Endothelial cell of umbilical vein (primary cell): ENCODE results near the gene CMTM4.

Experiments
- EZH2 ChIP-seq: IDR thresholded peaks from 2 replicates; pipeline ENCODE4 v1.6.1; 2012; ENCODE audit warnings: borderline replicate concordance, low read depth, mild to moderate bottlenecking, moderate library complexity, low read length, inconsistent platforms; ENCODE audit not compliant: severe bottlenecking
- FOS ChIP-seq: IDR thresholded peaks from 2 replicates; pipeline ENCODE4 v1.6.1; 2011; ENCODE audit warnings: mild to moderate bottlenecking, low read length, moderate library complexity, borderline replicate concordance; ENCODE audit not compliant: insufficient read depth
- JUN ChIP-seq: IDR thresholded peaks from 2 replicates; pipeline ENCODE4 v1.6.1; 2011; ENCODE audit warnings: borderline replicate concordance, low read depth; ENCODE audit not compliant: insufficient read length, insufficient read depth
- MYC ChIP-seq: IDR thresholded peaks from one replicate; pipeline ENCODE4 v1.6.1; 2011; ENCODE audit warnings: mild to moderate bottlenecking, low read depth, low read length
- POLR2A ChIP-seq: IDR thresholded peaks from 2 replicates; pipeline ENCODE4 v1.6.1; 2012; ENCODE audit warnings: low read depth, mild to moderate bottlenecking, control low read depth, low read length
- POLR2AphosphoS5 ChIP-seq: IDR thresholded peaks from 2 replicates; pipeline ENCODE4 v1.6.1; 2012; ENCODE audit warnings: low read depth, mild to moderate bottlenecking, control low read depth, low read length, moderate library complexity; ENCODE audit not compliant: insufficient read depth
- TF ChIP-seq, protein P1 (sequence below), 2 donors: IDR thresholded peaks; 1 replicate in 1 of 2; 2 replicates in 1 of 2; pipeline ENCODE4 v1.5.1; 2011; ENCODE audit warnings: low read length in 2 of 2, mild to moderate bottlenecking in 2 of 2, moderate library complexity in 2 of 2, control low read depth in 1 of 2, inconsistent platforms in 1 of 2, low read depth in 1 of 2; ENCODE audit not compliant: insufficient read depth in 1 of 2; ENCODE audit errors: extremely low read depth in 1 of 2
- TF ChIP-seq, protein P2 (sequence below): IDR thresholded peaks from 2 replicates; pipeline ENCODE4 v1.6.1; 2011; ENCODE audit not compliant: insufficient read depth, insufficient read length

- TF ChIP-seq FOS (no peak), POLR2AphosphoS5 (no peak), JUN (no peak), POLR2A (no peak), EZH2 (no peak), MYC (no peak)
- TF ChIP-seq, protein P1, sequence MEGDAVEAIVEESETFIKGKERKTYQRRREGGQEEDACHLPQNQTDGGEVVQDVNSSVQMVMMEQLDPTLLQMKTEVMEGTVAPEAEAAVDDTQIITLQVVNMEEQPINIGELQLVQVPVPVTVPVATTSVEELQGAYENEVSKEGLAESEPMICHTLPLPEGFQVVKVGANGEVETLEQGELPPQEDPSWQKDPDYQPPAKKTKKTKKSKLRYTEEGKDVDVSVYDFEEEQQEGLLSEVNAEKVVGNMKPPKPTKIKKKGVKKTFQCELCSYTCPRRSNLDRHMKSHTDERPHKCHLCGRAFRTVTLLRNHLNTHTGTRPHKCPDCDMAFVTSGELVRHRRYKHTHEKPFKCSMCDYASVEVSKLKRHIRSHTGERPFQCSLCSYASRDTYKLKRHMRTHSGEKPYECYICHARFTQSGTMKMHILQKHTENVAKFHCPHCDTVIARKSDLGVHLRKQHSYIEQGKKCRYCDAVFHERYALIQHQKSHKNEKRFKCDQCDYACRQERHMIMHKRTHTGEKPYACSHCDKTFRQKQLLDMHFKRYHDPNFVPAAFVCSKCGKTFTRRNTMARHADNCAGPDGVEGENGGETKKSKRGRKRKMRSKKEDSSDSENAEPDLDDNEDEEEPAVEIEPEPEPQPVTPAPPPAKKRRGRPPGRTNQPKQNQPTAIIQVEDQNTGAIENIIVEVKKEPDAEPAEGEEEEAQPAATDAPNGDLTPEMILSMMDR (IDR thresholded peaks at IDR 0.05; ENCODE audit: extremely low read depth in 1 of 2, insufficient read depth in 1 of 2, low read depth in 1 of 2, low read length in 2 of 2) = no peak
- TF ChIP-seq, protein P2, sequence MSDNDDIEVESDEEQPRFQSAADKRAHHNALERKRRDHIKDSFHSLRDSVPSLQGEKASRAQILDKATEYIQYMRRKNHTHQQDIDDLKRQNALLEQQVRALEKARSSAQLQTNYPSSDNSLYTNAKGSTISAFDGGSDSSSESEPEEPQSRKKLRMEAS = no peak
Measured at GRCh38 chr16:66705790-66706505, 9.4 kb upstream of the CMTM4 start.
